BLaER1 treated with 17β-estradiol and CSF1 and Interleukin-3, amounts not matched to agents 10 nM and 100 nM (cell line): ENCODE results near the gene CNOT6L.

ENCODE experiments used
- H3K27ac ChIP-seq, 11 experiments: shearing (Covaris generic); formaldehyde crosslinking; 2 replicates each; pipeline ENCODE4 v1.8.1; 2022
- H3K27me3 ChIP-seq, 11 experiments: shearing (Covaris generic); formaldehyde crosslinking; 2 replicates each; pipeline ENCODE4 v1.8.1; 2022
- H3K36me3 ChIP-seq, 11 experiments: shearing (Covaris generic); formaldehyde crosslinking; 2 replicates each; pipeline ENCODE4 v1.8.1; 2022
- H3K4me1 ChIP-seq, 10 experiments: shearing (Covaris generic); formaldehyde crosslinking; 2 replicates each; pipeline ENCODE4 v1.8.1; 2022
- H3K4me2 ChIP-seq, 11 experiments: shearing (Covaris generic); formaldehyde crosslinking; 2 replicates each; pipeline ENCODE4 v1.8.1; 2022
- H3K4me3 ChIP-seq, 10 experiments: shearing (Covaris generic); formaldehyde crosslinking; 2 replicates each; pipeline ENCODE4 v1.8.1; 2022
- H3K9ac ChIP-seq, 11 experiments: shearing (Covaris generic); formaldehyde crosslinking; 2 replicates each; pipeline ENCODE4 v1.8.1; 2022
- H3K9me3 ChIP-seq, 11 experiments: shearing (Covaris generic); formaldehyde crosslinking; replicated peaks in 1 of 11; 2 replicates each; pipeline ENCODE4 v1.8.1; 2022
- H4K20me1 ChIP-seq, 11 experiments: shearing (Covaris generic); formaldehyde crosslinking; 2 replicates each; pipeline ENCODE4 v1.8.1; 2022
- Cebpa-rat ChIP-seq, 11 experiments: shearing (Covaris generic); IDR thresholded peaks; 2 replicates each; pipeline ENCODE4 v1.8.1; 2022

CNOT6L gene

GRCh38 chr4:77669946-77670590, 149.1 kb downstream of the CNOT6L start:
- H3K27ac ChIP-seq = no peak overlapping the region
- H3K9ac ChIP-seq = no peak overlapping the region
- H4K20me1 ChIP-seq = no peaks in the 10 kb centered on the region
- H3K27me3 ChIP-seq = no peaks in the 10 kb centered on the region
- no peak overlapping the region for H3K4me3 ChIP-seq
- no peaks in the 10 kb centered on the region for H3K4me1 ChIP-seq
- no peaks in the 10 kb centered on the region; a peak in 1 of 22 replicates for H3K9me3 ChIP-seq
- TF ChIP-seq Cebpa-rat (IDR thresholded peaks at IDR 0.05) = no peak
- no peak overlapping the region for H3K4me2 ChIP-seq
- H3K36me3 ChIP-seq = no peaks in the 10 kb centered on the region

GRCh38 chr4:77665381-77666069, 153.6 kb downstream of the CNOT6L start:
- H3K9ac ChIP-seq = no peak overlapping the region
- H4K20me1 ChIP-seq = no peaks in the 10 kb centered on the region
- H3K27ac ChIP-seq = no peak overlapping the region
- no peak overlapping the region for H3K4me2 ChIP-seq
- peaks cover 0 to 6% (median 0%) of the 10 kb centered on the region in 10 experiments; a peak in 1 of 20 replicates for H3K4me1 ChIP-seq
- no peak for TF ChIP-seq Cebpa-rat (IDR thresholded peaks at IDR 0.05)
- H3K27me3 ChIP-seq = no peaks in the 10 kb centered on the region
- no peaks in the 10 kb centered on the region for H3K36me3 ChIP-seq
- no peaks in the 10 kb centered on the region; a peak in 1 of 22 replicates for H3K9me3 ChIP-seq
- H3K4me3 ChIP-seq = no peak overlapping the region
